Measurements from ENCODE around the gene SLC12A7.
"Not testable (repeated sequence)": the region's sequence is repeated elsewhere in the genome, so short reads cannot be mapped to it uniquely, and the experiment has no call there.

The SLC12A7 gene

DNA sequence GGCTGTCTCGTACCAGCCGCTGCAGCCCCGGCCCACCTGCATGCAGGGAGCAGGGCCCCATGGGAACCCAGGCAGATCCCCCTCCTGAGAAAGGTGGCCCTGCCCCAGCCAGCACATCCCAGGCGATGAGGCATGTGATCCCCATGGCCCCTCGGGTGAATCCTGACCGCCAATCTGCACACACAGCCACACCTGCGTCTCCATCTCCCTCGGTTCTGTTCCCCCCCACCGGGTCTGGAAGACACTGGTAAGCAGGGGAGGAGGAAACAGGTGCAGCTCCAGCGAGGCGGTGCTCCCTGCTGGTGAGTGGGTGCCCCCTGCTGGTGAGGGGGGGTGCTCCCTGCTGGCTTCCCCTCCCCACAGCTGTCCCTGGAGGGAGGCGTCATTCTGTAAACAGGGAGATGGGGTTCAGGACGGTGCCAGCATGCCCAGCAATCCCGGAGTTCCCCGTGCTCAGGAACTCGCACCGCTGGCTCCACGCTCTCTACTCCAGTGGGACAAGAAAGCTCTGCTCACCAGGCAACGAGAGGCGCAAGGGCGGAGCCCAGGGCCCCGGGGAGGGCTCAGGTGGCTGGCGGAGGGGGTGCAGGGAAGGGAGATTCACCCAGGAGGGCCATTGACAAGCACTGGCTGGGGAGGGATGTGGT lies 28.4 kb upstream of the SLC12A7 start:
- DNase-seq: peak; percentile 82

GRCh38 chr5:1139331-1140170 lies 27.7 kb upstream of the SLC12A7 start:
- DNase-seq: no peak

- DNase-seq: no peak
These were observed 26.8 kb upstream of the SLC12A7 start for GRCh38 chr5:1138445-1139245.

DNA sequence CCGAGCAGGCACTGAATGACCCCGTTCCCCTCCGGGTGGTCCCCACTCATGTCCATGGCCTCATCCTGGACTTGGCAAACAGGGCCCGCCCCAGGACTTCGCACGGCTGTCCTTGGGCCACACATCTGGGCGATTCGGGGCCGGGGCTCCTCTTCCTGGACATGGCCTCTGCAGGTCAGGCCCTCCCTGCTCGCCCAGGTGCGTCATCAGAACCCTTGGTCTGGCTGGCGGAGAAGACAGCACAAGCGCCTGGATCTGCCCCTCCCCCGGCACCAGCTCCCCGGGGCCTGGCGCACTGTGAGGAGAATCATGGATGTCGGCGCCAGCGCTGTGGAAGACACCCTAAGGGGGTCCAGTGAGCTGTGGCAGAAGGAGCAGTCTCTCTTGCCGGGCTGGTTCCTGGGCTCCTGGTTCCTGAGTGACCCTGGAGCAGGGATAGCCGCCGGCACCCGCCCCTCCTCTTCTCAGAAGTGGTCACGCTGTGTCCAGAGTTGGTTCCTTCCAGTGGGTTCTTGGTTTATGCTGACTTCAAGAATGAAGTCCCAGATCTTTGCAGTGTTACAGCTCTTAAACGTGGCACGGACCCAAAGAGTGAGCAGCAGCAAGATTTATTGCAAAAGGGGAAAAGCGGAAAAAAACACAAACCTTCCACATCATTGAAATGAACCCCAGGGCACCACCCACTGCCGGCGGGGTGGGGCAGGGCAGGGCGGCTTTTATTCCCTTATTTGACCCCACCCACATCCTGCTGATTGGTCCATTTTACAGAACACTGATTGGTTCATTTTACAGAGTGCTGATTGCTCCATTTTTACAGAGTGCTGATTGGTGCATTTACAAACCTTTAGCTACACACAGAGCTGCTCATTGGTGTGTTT lies 25.9 kb upstream of the SLC12A7 start:
- DNase-seq: no peak

- no peak for DNase-seq
These were observed 25.0 kb upstream of the SLC12A7 start for GRCh38 chr5:1136814-1137213.

GRCh38 chr5:1135696-1136525 lies 24.0 kb upstream of the SLC12A7 start:
- no peak for DNase-seq

DNA sequence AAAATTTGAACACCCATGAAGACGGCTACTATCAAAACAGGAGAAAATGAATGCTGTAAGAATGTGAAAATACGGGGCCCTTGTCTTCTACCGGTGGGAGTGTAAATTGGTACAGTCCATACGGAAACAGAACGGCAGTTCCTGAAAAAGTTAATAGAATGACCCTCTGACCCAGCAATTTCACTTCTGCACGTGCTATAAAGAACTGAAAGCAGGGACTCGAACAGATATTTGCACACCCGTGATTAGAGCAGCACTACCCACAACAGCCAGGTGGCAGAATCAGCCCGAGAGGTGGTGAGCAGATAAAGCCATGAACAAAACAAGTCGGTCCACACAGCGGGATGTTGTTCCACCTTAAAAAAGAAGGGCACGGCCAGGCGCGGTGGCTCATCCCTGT lies 22.6 kb upstream of the SLC12A7 start:
- no peak for DNase-seq

DNA sequence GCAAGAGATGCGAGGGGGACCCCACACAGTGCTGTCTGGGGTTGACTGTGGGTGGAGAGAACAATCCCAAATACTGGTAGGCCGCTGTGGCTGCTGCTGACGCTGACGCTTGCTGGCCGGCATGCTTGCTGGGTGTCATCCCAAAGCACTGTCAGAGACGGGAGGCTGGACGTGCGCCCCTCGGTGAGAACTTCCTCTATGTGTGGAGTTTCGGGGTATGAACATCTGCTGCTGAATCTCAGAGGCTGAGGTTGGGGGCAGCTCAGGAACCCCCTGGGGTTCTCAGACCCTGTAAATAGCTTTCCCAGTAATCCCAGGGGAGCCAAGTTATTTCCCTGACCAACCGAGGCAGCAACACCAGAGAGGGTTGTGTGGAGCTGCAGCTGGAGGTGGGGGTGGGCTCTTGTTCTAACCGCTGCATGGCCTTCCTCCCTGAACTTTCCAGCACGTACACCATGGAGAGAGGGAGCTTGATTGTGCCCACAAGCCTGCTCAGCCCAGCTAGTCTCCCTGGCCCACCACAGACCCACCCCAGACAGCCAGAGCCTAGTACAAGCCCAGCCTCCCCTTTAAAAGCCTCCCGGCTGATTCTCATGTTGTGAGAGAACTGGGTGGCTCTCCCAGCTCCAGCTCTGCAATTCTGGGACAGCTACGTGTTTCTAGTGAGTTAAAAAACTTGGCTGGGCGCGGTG lies 21.8 kb upstream of the SLC12A7 start:
- DNase-seq: no peak

GRCh38 chr5:1133108-1133507 lies 21.2 kb upstream of the SLC12A7 start:
- DNase-seq: no peak

DNA sequence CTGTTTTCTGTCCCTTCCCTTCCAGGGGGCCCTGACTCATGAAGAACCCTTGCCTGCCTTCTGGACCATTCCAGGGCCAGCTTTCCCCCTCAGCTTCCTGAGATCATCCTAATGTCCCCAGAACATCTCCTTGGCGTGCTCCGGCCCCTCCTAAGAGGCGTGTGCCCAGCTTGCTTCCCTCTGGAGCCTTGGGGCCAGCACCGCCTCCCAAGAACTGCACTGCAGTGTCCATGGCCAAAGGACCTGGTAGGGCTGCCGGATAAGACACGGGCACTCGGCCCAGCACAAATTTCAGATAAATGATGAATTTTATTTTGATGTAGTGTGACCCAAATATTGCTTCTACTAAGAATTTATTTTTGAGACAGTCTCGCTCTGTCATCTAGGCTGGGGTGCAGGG lies 20.7 kb upstream of the SLC12A7 start:
- DNase-seq: no peak

DNA sequence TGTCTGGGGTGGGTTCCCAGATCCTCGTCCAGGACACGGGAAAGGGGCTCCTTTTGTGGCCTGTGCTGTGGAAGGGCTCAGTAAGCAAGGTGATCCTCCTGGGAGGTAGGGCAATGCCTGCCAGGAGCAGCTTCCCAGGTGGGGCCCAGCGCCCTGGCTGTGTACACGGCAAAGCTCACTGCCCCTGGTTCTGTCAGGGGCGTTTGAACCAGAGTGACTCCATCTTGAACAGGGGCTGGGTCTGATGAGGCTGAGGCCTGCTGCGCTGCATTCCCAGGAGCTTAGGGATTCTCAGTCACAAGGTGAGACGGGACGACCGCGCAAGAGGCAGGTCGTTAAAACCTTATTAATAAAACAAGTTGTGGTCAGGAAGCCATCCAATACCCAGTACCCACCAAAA lies 19.9 kb upstream of the SLC12A7 start:
- no peak for DNase-seq

GRCh38 chr5:1131191-1131621 lies 19.3 kb upstream of the SLC12A7 start:
- no peak for DNase-seq

- no peak for DNase-seq
These were observed 18.5 kb upstream of the SLC12A7 start for GRCh38 chr5:1130218-1130946.

DNA sequence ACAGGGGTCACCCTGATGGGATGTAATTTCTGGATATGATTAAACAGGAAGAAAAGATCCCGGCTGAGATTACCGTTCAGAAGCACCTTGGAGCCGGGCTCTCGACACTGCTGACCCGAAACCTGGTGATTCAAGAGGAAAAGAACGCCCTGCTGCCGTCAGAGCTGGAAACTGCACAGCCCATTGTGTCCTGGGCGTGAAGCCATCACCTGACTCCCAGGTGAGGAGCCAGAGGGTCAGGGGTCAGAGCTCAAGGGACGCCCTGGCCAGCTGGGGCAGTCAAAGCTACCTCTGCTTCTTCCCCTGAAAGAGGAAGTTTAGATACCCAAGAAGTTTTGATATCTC lies 17.8 kb upstream of the SLC12A7 start:
- no peak for DNase-seq

DNA sequence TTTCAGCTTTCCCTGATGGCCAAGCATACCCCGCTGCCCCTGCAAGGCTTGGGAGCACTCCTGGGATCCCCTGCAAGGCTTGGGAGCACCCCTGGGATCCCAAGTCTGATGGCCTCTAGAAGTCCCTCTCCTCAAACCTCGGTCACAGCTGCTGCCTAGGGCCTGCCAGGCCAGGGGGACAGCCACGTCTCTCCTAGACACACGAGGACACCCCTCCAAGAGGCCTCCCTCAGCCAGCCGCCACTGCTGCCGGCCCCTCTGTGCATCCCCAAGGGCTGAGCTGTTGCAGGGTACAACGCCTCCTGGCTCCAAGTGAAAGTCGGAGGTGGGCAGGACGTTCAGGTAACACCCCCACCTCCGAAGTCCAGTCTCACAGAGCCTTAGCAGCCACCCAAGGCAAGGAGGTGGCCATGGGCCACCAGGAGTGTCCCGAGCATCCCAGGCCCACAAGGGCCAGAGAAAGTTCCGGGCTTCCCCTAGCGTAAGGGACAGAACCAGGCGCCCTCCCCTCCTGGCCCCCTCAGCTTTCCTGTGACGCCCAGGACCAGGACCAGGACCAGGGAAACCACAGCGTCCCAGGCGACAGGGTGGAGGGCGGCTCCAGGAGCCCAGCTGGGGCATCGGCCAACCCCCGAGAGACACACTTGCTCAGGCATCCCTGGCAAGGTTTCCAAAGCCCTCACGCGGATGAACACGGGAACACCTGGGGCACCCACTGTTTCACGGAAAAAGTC lies 17.3 kb upstream of the SLC12A7 start:
- DNase-seq: no peak

- no peak for DNase-seq
These were observed 16.3 kb upstream of the SLC12A7 start for GRCh38 chr5:1127959-1128785.

- DNase-seq: not testable (repeated sequence)
These were observed 13.8 kb upstream of the SLC12A7 start for GRCh38 chr5:1125695-1126094.

DNA sequence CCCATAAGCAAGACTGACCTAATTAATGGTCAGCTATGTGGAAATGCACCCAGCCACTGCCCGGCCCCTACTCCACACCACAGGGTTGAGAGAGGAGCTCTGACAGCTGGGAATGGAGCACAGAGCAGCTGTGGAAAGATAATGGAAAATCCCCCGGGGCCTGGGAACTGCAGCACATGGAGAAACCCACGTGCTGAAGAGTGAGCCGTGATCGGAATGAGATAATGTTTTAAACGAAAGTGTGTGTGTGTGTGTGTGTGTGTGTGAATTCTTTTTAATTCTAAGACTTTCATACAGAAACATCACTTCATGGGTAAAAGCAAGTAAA lies 13.1 kb upstream of the SLC12A7 start:
- DNase-seq: no peak
